AG04450 (cell line): Measurements from ENCODE around the gene HTT. TPM values are rescaled to one million over a fixed set of nuclear protein-coding genes. Genes with fewer than 3 reads are reported as not detected.

Source experiments
- CTCF ChIA-PET: fragments of 300-600, 350-600 bp; formaldehyde crosslinking; extraction: SDS; loops from one replicate; lab custom pipeline; 2022; ENCODE audit warnings: antibody characterized with exemption, inconsistent platforms; lab: Charles Lee
- POLR2A ChIA-PET: fragments of 350-600 bp; formaldehyde crosslinking; extraction: SDS; loops from one replicate; lab custom pipeline; 2021; ENCODE audit warnings: antibody characterized with exemption, inconsistent platforms; lab: Yijun Ruan, JAX
- DNase-seq: peaks from one replicate; pipeline ENCODE4 v3.0.0-alpha.2; 2011; ENCODE audit warnings: low read depth, low spot score
- H3K27ac ChIP-seq: one replicate; pipeline ENCODE4 v1.5.1; 2012; ENCODE audit warnings: low read depth, low read length, control low read depth
- H3K27me3 ChIP-seq: one replicate; pipeline ENCODE4 v1.6.0; 2012; ENCODE audit warnings: low read length; ENCODE audit not compliant: control insufficient read depth, insufficient read depth
- H3K4me3 ChIP-seq: 2 replicates; pipeline ENCODE4 v1.5.1; 2011; ENCODE audit warnings: mild to moderate bottlenecking, low read depth, low read length, control low read depth
- H3K9me3 ChIP-seq: 2 replicates; pipeline ENCODE4 v1.5.1; 2012; ENCODE audit warnings: low read length; ENCODE audit not compliant: control insufficient read depth, insufficient read depth
- CTCF ChIP-seq: IDR thresholded peaks from 2 replicates; pipeline ENCODE4 v1.5.1; 2011; ENCODE audit warnings: low read depth, low read length, control low read depth, inconsistent platforms
- polyA plus RNA-seq: library from polyadenylated mRNA; depleted of rRNA; stranded (reverse); fragments of >200 nt; gene quantifications from 2 replicates; pipeline ENCODE4 v1.2.3, GENCODE V29; 2011

The HTT gene
- polyA plus RNA-seq, 1 experiment, result 14.5 TPM

- no peak overlapping the region for H3K4me3 ChIP-seq
- H3K9me3 ChIP-seq, result no peaks in the 10 kb centered on the region
- no peaks in the 10 kb centered on the region for H3K27me3 ChIP-seq
- ChIA-PET POLR2A (no interaction called here), CTCF (no interaction called here)
- no peak for TF ChIP-seq CTCF
- no peak for DNase-seq
- no peak overlapping the region for H3K27ac ChIP-seq
Observed at GRCh38 chr4:3221184-3221494, 146.7 kb downstream of the HTT start.

- Histone ChIP-seq H3K27ac (no peak overlapping the region), H3K4me3 (no peak overlapping the region), H3K27me3 (no peaks in the 10 kb centered on the region), H3K9me3 (no peaks in the 10 kb centered on the region)
- TF ChIP-seq CTCF, result no peak
- DNase-seq, result no peak
- ChIA-PET POLR2A (no interaction called here), CTCF (no interaction called here)
Observed at GRCh38 chr4:3221996-3222395, 147.5 kb downstream of the HTT start.

- POLR2A ChIA-PET, result no interaction called here
- Histone ChIP-seq H3K27me3 (no peaks in the 10 kb centered on the region), H3K4me3 (no peak overlapping the region), H3K27ac (no peak overlapping the region), H3K9me3 (no peaks in the 10 kb centered on the region)
- CTCF ChIA-PET, result no interaction called here
- TF ChIP-seq CTCF, result no peak
- no peak for DNase-seq
Observed at GRCh38 chr4:3223346-3223745, 148.9 kb downstream of the HTT start.

- Histone ChIP-seq H3K27me3 (no peaks in the 10 kb centered on the region), H3K9me3 (no peaks in the 10 kb centered on the region; the same call in 1 of the 2 replicates), H3K27ac (no peak overlapping the region), H3K4me3 (no peak overlapping the region)
- POLR2A ChIA-PET, result interaction anchor here (0.7 to 1.0 kb wide), 2 partner anchors 16 to 24 kb away, joined by 3 read pairs; no protein-coding TSS in a partner anchor
- TF ChIP-seq CTCF, result no peak
- CTCF ChIA-PET, result interaction anchor here (1.5 kb wide), 1 partner anchor 256 kb away, joined by 12 read pairs; no protein-coding TSS in a partner anchor
- DNase-seq, result no peak
Observed at GRCh38 chr4:3223956-3224748, 149.7 kb downstream of the HTT start.
